ENCODE measurements around the gene PRSS21. TPM values are rescaled to one million over a fixed set of nuclear protein-coding genes. Genes with fewer than 3 reads are reported as not detected.

The PRSS21 gene
- total and polyA plus RNA-seq, 10 of the 15 experiments (the other 5 are each of a cell fraction or from before 2014, with no cell fraction given), result 5.3 to 73.4 (median 40.1) TPM; not detected in 1

DNA sequence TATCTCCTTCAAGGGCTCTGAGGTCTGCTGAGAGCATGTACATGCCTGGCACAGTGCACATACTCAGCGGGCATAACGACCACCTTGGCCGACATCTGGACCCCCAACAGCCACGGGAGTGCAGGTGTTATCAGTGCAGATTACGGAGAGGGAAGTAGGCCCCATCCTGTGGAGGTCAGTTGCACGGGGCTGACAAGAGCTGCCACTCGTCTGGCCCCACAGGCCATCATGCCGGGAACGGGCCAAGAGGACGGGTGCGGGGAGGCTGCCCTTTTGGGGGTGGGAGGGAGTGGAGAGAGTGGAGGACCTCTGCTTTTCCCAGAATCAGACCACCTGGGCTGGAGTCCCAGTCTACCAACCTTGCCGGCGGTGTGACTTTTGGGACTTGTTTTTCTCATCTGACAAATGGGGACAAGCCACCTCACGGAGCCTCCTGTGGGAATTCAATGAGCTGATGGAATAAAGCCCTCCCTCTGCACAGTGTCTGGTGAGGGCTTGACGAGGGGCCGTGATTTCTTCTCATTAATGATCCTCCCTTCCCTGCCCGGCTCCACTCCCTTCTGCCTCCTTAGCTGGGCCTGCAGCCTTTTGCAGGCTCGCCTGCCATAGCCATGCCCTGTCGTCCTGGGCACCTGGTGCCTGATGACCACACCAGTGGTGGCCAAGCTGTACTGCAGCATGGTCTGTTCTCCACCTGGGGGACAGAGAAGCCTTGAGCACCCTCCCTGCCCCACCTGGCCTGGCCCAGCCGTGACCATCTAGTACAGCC is 34.3 kb upstream of the PRSS21 start:
- H3K36me3 ChIP-seq (ENCODE audit: control insufficient read depth in 2 of 2, insufficient read depth in 2 of 2, low read length in 1 of 2), result no peaks in the 10 kb centered on the region
- SMC1A ChIA-PET (ENCODE audit: uncharacterized antibody, unreplicated experiment), result no interaction called here
- H3K4me2 ChIP-seq (ENCODE audit: control insufficient read depth, insufficient read depth), result no peak overlapping the region
- FAIRE-seq (no peak), ATAC-seq (peak; percentile 47; the same call in 2 of the 3 replicates), DNase-seq (ENCODE audit: low read depth, low spot score) (no peak)
- RAD21 ChIA-PET (ENCODE audit: unreplicated experiment), result no interaction called here
- CTCF ChIA-PET, result no interaction called here
- H3K9ac ChIP-seq (ENCODE audit: control insufficient read depth, insufficient read depth, low read length), result no peak overlapping the region
- in situ Hi-C loops (cut with MboI), result no loop called here
- H3K9me3 ChIP-seq (replicated peaks; ENCODE audit: control insufficient read depth, insufficient read depth, low read length), result no peaks in the 10 kb centered on the region
- H2AFZ ChIP-seq (ENCODE audit: control insufficient read depth, low read depth, low read length), result no peak overlapping the region
- 52% methylated on average over 16 of the region's 20 CpGs for WGBS (ENCODE audit: insufficient coverage, insufficient replicate concordance, low lambda C conversion rate, missing lambda C conversion rate)
- H4K20me1 ChIP-seq (ENCODE audit: control insufficient read depth, insufficient read depth), result no peaks in the 10 kb centered on the region
- BruUV-seq (replicated peaks), result no TSS peak
- POLR2A ChIA-PET, result no interaction called here
- H3K27ac ChIP-seq (ENCODE audit: control insufficient read depth, insufficient read depth), result no peak overlapping the region
- H3K27me3 ChIP-seq (replicated peaks in 1 of 2; ENCODE audit: control insufficient read depth in 2 of 2, insufficient read depth in 2 of 2, low read length in 1 of 2), result peaks cover 2 to 4% of the 10 kb centered on the region in 2 experiments; a peak in 3 of 4 replicates
- 0 out of 2 replicates have a peak, but pooled peaks cover 4% of the 10 kb centered on the region for H3K4me1 ChIP-seq (ENCODE audit: control insufficient read depth, insufficient read depth, low read length)
- H3K79me2 ChIP-seq (ENCODE audit: control insufficient read depth, insufficient read depth, low read length), result peaks cover 9% of the 10 kb centered on the region
- no peak overlapping the region for H3K4me3 ChIP-seq
- intact Hi-C loops (cut with micrococcal nuclease; ENCODE audit: unreplicated experiment), result no loop called here
- TF ChIP-seq ZSCAN29 (IDR thresholded peaks at IDR 0.05) (no peak), STAT3 (IDR thresholded peaks at IDR 0.05; ENCODE audit: low read depth, low read length) (no peak), NR2C1 (IDR thresholded peaks at IDR 0.05) (no peak), RELA (IDR thresholded peaks at IDR 0.05; ENCODE audit: borderline replicate concordance, partially characterized antibody) (no peak), BACH1 (IDR thresholded peaks at IDR 0.05; ENCODE audit: borderline replicate concordance) (no peak), RFX5 (IDR thresholded peaks at IDR 0.05; ENCODE audit: low read depth, low read length) (no peak), MYC (IDR thresholded peaks at IDR 0.05; ENCODE audit: insufficient read depth, insufficient read length, insufficient replicate concordance, low read length, severe bottlenecking) (no peak), EED (IDR thresholded peaks at IDR 0.05; ENCODE audit: low read depth) (no peak), ZBTB40 (IDR thresholded peaks at IDR 0.05; ENCODE audit: borderline replicate concordance) (no peak), BMI1 (IDR thresholded peaks at IDR 0.05; ENCODE audit: borderline replicate concordance) (no peak), DPF2 (IDR thresholded peaks at IDR 0.05) (no peak)
- TF ChIP-seq, protein P1, sequence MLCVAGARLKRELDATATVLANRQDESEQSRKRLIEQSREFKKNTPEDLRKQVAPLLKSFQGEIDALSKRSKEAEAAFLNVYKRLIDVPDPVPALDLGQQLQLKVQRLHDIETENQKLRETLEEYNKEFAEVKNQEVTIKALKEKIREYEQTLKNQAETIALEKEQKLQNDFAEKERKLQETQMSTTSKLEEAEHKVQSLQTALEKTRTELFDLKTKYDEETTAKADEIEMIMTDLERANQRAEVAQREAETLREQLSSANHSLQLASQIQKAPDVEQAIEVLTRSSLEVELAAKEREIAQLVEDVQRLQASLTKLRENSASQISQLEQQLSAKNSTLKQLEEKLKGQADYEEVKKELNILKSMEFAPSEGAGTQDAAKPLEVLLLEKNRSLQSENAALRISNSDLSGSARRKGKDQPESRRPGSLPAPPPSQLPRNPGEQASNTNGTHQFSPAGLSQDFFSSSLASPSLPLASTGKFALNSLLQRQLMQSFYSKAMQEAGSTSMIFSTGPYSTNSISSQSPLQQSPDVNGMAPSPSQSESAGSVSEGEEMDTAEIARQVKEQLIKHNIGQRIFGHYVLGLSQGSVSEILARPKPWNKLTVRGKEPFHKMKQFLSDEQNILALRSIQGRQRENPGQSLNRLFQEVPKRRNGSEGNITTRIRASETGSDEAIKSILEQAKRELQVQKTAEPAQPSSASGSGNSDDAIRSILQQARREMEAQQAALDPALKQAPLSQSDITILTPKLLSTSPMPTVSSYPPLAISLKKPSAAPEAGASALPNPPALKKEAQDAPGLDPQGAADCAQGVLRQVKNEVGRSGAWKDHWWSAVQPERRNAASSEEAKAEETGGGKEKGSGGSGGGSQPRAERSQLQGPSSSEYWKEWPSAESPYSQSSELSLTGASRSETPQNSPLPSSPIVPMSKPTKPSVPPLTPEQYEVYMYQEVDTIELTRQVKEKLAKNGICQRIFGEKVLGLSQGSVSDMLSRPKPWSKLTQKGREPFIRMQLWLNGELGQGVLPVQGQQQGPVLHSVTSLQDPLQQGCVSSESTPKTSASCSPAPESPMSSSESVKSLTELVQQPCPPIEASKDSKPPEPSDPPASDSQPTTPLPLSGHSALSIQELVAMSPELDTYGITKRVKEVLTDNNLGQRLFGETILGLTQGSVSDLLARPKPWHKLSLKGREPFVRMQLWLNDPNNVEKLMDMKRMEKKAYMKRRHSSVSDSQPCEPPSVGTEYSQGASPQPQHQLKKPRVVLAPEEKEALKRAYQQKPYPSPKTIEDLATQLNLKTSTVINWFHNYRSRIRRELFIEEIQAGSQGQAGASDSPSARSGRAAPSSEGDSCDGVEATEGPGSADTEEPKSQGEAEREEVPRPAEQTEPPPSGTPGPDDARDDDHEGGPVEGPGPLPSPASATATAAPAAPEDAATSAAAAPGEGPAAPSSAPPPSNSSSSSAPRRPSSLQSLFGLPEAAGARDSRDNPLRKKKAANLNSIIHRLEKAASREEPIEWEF (IDR thresholded peaks at IDR 0.05; ENCODE audit: insufficient replicate concordance, low read depth, low read length), result no peak

Data from GM12878 (cell line).